Mesothelial cell of epicardium (in vitro differentiated cells): ENCODE results near the gene PRR16. TPM values are rescaled to one million over a fixed set of nuclear protein-coding genes. Genes with fewer than 3 reads are reported as not detected.

ENCODE experiments used
- DNase-seq, 2 experiments: peaks; one replicate each; pipeline ENCODE4 v3.0.0; 2021; ENCODE audit warnings: low spot score in 2 of 2; ENCODE audit not compliant: unreplicated experiment in 2 of 2
- H3K27ac Mint-ChIP-seq: 2 replicates; pipeline ENCODE4 v1.8.0; 2021; ENCODE audit warnings: mixed read lengths
- H3K27me3 Mint-ChIP-seq: 2 replicates; pipeline ENCODE4 v1.8.0; 2021; ENCODE audit warnings: low read depth, mixed read lengths
- H3K36me3 Mint-ChIP-seq: 2 replicates; pipeline ENCODE4 v1.8.0; 2021; ENCODE audit warnings: mixed read lengths
- H3K4me1 Mint-ChIP-seq: 2 replicates; pipeline ENCODE4 v1.8.0; 2021; ENCODE audit warnings: mixed read lengths
- H3K4me3 Mint-ChIP-seq: 2 replicates; pipeline ENCODE4 v1.8.0; 2021; ENCODE audit warnings: mild to moderate bottlenecking, moderate library complexity, mixed read lengths
- H3K9me3 Mint-ChIP-seq: 2 replicates; pipeline ENCODE4 v1.8.0; 2021; ENCODE audit warnings: mixed read lengths
- total RNA-seq: library from RNA; stranded (reverse); gene quantifications from 3 replicates; pipeline ENCODE4 v1.2.1, GENCODE V29; 2021
- TF ChIP-seq, protein P1 (sequence below): fragments of 200-600 bp; sonication (generic); IDR thresholded peaks from one replicate; pipeline ENCODE4 v1.5.0; 2021; ENCODE audit warnings: antibody characterized with exemption; ENCODE audit not compliant: unreplicated experiment

Gene PRR16
- total RNA-seq, 1 donor from 2014 or later = 2.1 TPM

DNA sequence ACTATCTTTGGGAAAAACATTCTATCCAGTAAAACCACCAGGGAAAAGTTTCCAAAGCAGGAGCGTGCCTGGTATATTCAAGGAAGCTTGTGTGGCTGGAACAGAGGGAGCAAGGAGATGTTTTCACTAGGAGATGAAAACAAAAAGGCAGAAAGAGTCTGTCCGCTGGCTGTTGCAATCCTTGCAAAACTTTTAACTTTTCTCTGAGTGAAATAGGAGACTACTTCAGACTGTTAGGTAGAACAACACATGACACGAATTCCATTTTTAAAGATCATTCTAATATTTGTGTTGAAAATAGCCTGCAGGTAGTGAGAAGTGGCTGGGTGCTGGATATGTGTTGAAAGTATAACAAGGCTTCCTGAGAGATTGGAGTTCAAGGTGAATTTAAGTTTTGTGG lies 69.5 kb downstream of the PRR16 start:
- Mint-ChIP-seq H3K27ac (no peak overlapping the region), H3K4me3 (no peak overlapping the region), H3K27me3 (no peaks in the 10 kb centered on the region), H3K4me1 (no peaks in the 10 kb centered on the region), H3K9me3 (no peaks in the 10 kb centered on the region), H3K36me3 (no peaks in the 10 kb centered on the region)
- TF ChIP-seq, protein P1, sequence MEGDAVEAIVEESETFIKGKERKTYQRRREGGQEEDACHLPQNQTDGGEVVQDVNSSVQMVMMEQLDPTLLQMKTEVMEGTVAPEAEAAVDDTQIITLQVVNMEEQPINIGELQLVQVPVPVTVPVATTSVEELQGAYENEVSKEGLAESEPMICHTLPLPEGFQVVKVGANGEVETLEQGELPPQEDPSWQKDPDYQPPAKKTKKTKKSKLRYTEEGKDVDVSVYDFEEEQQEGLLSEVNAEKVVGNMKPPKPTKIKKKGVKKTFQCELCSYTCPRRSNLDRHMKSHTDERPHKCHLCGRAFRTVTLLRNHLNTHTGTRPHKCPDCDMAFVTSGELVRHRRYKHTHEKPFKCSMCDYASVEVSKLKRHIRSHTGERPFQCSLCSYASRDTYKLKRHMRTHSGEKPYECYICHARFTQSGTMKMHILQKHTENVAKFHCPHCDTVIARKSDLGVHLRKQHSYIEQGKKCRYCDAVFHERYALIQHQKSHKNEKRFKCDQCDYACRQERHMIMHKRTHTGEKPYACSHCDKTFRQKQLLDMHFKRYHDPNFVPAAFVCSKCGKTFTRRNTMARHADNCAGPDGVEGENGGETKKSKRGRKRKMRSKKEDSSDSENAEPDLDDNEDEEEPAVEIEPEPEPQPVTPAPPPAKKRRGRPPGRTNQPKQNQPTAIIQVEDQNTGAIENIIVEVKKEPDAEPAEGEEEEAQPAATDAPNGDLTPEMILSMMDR = no peak
- DNase-seq = no peak

DNA sequence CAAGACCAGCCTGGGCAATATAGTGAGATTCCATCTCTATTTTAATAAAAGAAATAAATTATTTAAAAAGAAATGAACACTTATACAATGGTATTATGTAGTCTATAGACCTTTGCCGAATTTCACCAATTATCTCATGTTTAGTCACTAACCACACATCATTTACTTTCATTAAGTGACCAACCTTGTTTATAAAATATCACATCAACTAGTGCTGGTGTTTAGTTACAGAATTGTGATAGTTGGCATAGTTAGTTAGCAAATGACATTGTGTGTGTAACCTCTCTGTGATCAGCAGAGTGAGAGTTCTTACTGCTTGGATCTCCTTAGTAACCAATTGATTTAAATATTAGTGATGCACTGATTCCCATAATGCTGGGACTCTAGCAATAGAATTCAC lies 71.8 kb downstream of the PRR16 start:
- Mint-ChIP-seq H3K4me1 (peaks cover 2% of the 10 kb centered on the region), H3K36me3 (no peaks in the 10 kb centered on the region), H3K27me3 (no peaks in the 10 kb centered on the region), H3K4me3 (no peak overlapping the region), H3K27ac (no peak overlapping the region), H3K9me3 (no peaks in the 10 kb centered on the region)
- no peak for DNase-seq
- TF ChIP-seq, protein P1 = no peak

DNA sequence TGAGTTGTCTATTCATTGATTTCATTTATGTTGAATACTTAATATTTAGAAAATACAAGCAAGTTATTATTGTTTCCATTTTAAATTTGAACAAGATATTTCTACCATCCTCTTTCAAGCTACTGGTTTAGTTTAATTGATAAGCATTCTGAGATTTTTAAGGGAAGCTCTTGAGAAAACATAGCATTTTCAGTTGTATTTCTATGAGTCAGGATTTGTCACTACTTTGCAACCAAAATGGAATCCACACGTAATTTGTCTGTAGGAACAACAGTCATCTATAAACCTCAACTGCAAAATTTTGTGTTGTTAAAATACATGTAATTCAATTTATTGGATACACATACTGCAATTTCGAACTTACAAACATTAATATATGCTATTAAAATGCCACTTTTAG lies 74.0 kb downstream of the PRR16 start:
- TF ChIP-seq, protein P1 = no peak
- Mint-ChIP-seq H3K9me3 (no peaks in the 10 kb centered on the region), H3K27me3 (no peaks in the 10 kb centered on the region), H3K4me3 (no peak overlapping the region), H3K36me3 (no peaks in the 10 kb centered on the region), H3K27ac (no peak overlapping the region), H3K4me1 (peaks cover 2% of the 10 kb centered on the region)
- DNase-seq = no peak

DNA sequence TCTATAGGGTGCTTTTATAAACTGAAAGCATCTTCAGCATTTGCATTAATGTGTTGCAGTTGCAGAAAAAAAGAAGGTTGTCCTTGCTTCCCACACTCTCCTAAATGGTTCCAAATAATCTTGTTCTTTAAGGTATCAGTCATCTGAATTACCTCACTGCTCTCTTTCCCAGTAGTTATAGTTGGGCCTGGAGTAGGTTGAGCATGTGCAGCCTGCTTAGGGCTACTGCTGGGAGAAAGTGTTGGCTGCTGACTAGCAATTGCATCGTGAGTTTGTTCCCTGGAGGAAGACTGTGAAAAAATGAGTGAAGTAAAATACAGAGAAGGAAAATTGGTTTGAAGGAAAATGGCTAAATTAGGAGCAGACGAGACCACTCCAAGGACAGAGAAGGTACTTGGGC lies 74.5 kb downstream of the PRR16 start:
- H3K4me3 Mint-ChIP-seq = no peak overlapping the region
- no peaks in the 10 kb centered on the region for H3K27me3 Mint-ChIP-seq
- no peak for DNase-seq
- H3K36me3 Mint-ChIP-seq = no peaks in the 10 kb centered on the region
- TF ChIP-seq, protein P1 = no peak
- peaks cover 2% of the 10 kb centered on the region for H3K4me1 Mint-ChIP-seq
- no peak overlapping the region for H3K27ac Mint-ChIP-seq
- H3K9me3 Mint-ChIP-seq = no peaks in the 10 kb centered on the region

DNA sequence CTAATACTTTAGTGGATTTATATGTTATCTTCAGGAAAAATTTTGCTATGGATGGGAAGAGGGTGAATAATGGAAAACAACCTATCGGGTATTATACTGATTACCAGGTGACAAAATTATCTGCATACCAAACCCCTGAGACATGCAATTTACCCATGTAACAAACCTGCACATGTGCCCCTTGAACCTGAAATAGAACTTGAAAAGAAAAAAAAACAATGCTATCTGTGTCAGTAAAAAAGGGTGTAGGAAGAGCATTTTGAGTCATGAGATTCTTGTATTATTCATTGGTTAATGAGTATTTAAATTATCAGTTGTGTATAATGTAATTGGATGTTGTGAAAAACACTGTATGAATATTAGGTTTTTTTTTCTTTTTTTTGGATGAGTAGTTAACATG lies 75.4 kb downstream of the PRR16 start:
- Mint-ChIP-seq H3K4me1 (peaks cover 2% of the 10 kb centered on the region), H3K9me3 (no peaks in the 10 kb centered on the region), H3K27ac (no peak overlapping the region), H3K36me3 (no peaks in the 10 kb centered on the region), H3K4me3 (no peak overlapping the region), H3K27me3 (no peaks in the 10 kb centered on the region)
- TF ChIP-seq, protein P1 = no peak
- no peak for DNase-seq

DNA sequence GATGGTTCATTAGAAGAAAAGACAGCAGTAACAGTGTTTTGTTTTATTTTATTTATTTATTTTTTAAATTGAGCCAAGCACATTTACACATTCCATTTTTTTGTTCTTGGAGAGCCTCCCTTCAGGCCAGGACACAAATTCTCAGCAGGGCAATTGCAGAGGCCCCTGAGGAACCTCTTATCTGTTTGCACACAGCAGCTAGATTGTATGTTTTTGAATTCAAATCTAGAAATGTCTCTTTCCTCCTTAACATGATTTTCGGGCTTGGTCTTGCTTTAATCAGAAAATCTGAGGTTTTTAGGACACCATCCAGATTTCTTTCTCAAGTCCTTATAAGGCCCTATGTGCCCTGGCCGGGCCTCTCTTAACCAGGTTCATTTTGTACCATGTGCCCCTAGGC lies 76.0 kb downstream of the PRR16 start:
- H3K4me3 Mint-ChIP-seq = no peak overlapping the region

More for the DNA sequence above, 76.0 kb downstream of the PRR16 start:
- Mint-ChIP-seq H3K27ac (no peak overlapping the region), H3K27me3 (no peaks in the 10 kb centered on the region), H3K9me3 (no peaks in the 10 kb centered on the region), H3K4me1 (peaks cover 2% of the 10 kb centered on the region), H3K36me3 (no peaks in the 10 kb centered on the region)
- no peak for DNase-seq
- TF ChIP-seq, protein P1 = no peak
